HG02610 (cell line): ENCODE measurements around the gene MB21D2.
"Not testable (repeated sequence)": the region's sequence is repeated elsewhere in the genome, so short reads cannot be mapped to it uniquely, and the experiment has no call there.

Source experiments
- ATAC-seq: cut with Tn5 transposase; IDR thresholded peaks from one replicate; pipeline ENCODE4 v1.9.1; 2021; ENCODE audit warnings: mild to moderate bottlenecking, moderate library complexity; ENCODE audit not compliant: unreplicated experiment

MB21D2 gene

GRCh38 chr3:192917404-192918274, at the start of gene MB21D2:
MB21D2 (minus strand) TSS chr3:192917856; CDS start chr3:192917840, 16 bp downstream.
- ATAC-seq = peak; percentile 63

- ATAC-seq = not testable (repeated sequence)
Observed at GRCh38 chr3:192964959-192965719, 47.5 kb upstream of the MB21D2 start.

- no peak for ATAC-seq
Observed at GRCh38 chr3:192959773-192960172, 42.1 kb upstream of the MB21D2 start.

- ATAC-seq = no peak
Observed at GRCh38 chr3:192958219-192958872, 40.7 kb upstream of the MB21D2 start.

- ATAC-seq = no peak
Observed at GRCh38 chr3:192957441-192958021, 39.9 kb upstream of the MB21D2 start.

- no peak for ATAC-seq
Observed at GRCh38 chr3:192953926-192954325, 36.3 kb upstream of the MB21D2 start.

GRCh38 chr3:192947421-192947820, 29.8 kb upstream of the MB21D2 start:
- ATAC-seq = no peak

GRCh38 chr3:192943393-192943792, 25.7 kb upstream of the MB21D2 start:
- ATAC-seq = no peak

GRCh38 chr3:192942625-192943024, 25.0 kb upstream of the MB21D2 start:
- no peak for ATAC-seq

GRCh38 chr3:192940129-192940528, 22.5 kb upstream of the MB21D2 start:
- ATAC-seq = no peak

GRCh38 chr3:192935441-192935840, 17.8 kb upstream of the MB21D2 start:
- no peak for ATAC-seq

- no peak for ATAC-seq
Observed at GRCh38 chr3:192933779-192934460, 16.3 kb upstream of the MB21D2 start.

GRCh38 chr3:192933259-192933658, 15.6 kb upstream of the MB21D2 start:
- no peak for ATAC-seq

GRCh38 chr3:192931825-192932224, 14.2 kb upstream of the MB21D2 start:
- no peak for ATAC-seq

- no peak for ATAC-seq
Observed at GRCh38 chr3:192930577-192930976, 12.9 kb upstream of the MB21D2 start.

- ATAC-seq = no peak
Observed at GRCh38 chr3:192929755-192930547, 12.3 kb upstream of the MB21D2 start.

GRCh38 chr3:192929146-192929545, 11.5 kb upstream of the MB21D2 start:
- ATAC-seq = no peak

GRCh38 chr3:192928720-192929119, 11.1 kb upstream of the MB21D2 start:
- no peak for ATAC-seq

GRCh38 chr3:192928016-192928415, 10.4 kb upstream of the MB21D2 start:
- ATAC-seq = no peak

GRCh38 chr3:192927016-192927415, 9.4 kb upstream of the MB21D2 start:
- no peak for ATAC-seq
